GM13976 (cell line): ENCODE data around the gene CANT1.

Source experiments
- DNase-seq: peaks from one replicate; pipeline ENCODE4 v3.0.0; 2012; ENCODE audit warnings: low spot score
- CTCF ChIP-seq: IDR thresholded peaks from 2 replicates; pipeline ENCODE4 v1.5.1; 2012; ENCODE audit warnings: borderline replicate concordance, mild to moderate bottlenecking; ENCODE audit not compliant: insufficient read depth; ENCODE audit errors: extremely low read depth, missing control alignments, control extremely low read depth
- in situ Hi-C: fragments of 300-500 bp; cut with MboI; formaldehyde crosslinking; loops from one replicate; pipeline ENCODE4 v1.12.0; 2022; ENCODE audit warnings: low sequenced_read_pairs, mixed read lengths, inconsistent platforms; ENCODE audit not compliant: unreplicated experiment

CANT1 gene

GRCh38 chr17:78981010-78981888 lies 28.3 kb downstream of the CANT1 start:
- in situ Hi-C loops, result no loop called here
- no peak for DNase-seq
- no peak for TF ChIP-seq CTCF

- in situ Hi-C loops, result no loop called here
- no peak for DNase-seq
- no peak for TF ChIP-seq CTCF
Observed at GRCh38 chr17:78980624-78980972, 29.0 kb downstream of the CANT1 start.

- TF ChIP-seq CTCF, result no peak
- DNase-seq, result peak; percentile 51
- in situ Hi-C loops, result no loop called here
Observed at GRCh38 chr17:78979780-78980623, 29.6 kb downstream of the CANT1 start, which contains the start of gene LGALS3BP. LGALS3BP (minus strand) TSS chr17:78979923; CDS start chr17:78977191, 2,732 bp downstream.

- TF ChIP-seq CTCF, result no peak
- in situ Hi-C loops, result no loop called here
- no peak for DNase-seq
Observed at GRCh38 chr17:78977997-78978973, 31.3 kb downstream of the CANT1 start.

GRCh38 chr17:78977681-78977943 lies 32.0 kb downstream of the CANT1 start:
- no peak for DNase-seq
- in situ Hi-C loops, result no loop called here
- no peak for TF ChIP-seq CTCF
